Adrenal gland (tissue), 12 donors: ENCODE results near the gene CTRB1. TPM values are rescaled to one million over a fixed set of nuclear protein-coding genes. Genes with fewer than 3 reads are reported as not detected.

Source experiments
- DNase-seq, 7 donors: peaks; one replicate each; pipeline ENCODE4 v3.0.0-alpha.2; 2019 to 2020
- H3K27ac ChIP-seq, 5 donors: fragments of 200-600 bp; sonication (generic) in 4 of 5; 1 replicate in 3 of 5; 2 replicates in 2 of 5; pipeline versions ENCODE4 v1.5.1 to v1.8.0; 2016 to 2020; ENCODE audit warnings: mild to moderate bottlenecking in 1 of 5
- H3K27me3 ChIP-seq: fragments of 200-600 bp; 2 replicates; pipeline ENCODE4 v1.8.0; 2021
- H3K36me3 ChIP-seq, 2 donors: fragments of 200-600 bp; replicated peaks in 1 of 2; 1 replicate in 1 of 2; 2 replicates in 1 of 2; pipeline versions ENCODE4 v1.5.1 to v1.8.0; 2018 to 2022
- H3K4me1 ChIP-seq, 2 donors: fragments of 200-600 bp; replicated peaks in 1 of 2; 1 replicate in 1 of 2; 2 replicates in 1 of 2; pipeline versions ENCODE4 v1.5.1 to v1.8.0; 2018 to 2021
- H3K4me3 ChIP-seq, 4 donors: fragments of 200-600 bp; sonication (generic) in 3 of 4; one replicate each; pipeline ENCODE4 v1.5.1; 2016 to 2018
- H3K9me3 ChIP-seq, 3 donors: fragments of 200-600 bp; sonication (generic) in 1 of 3; replicated peaks in 1 of 3; 1 replicate in 2 of 3; 2 replicates in 1 of 3; pipeline versions ENCODE4 v1.5.1 to v1.8.0; 2016 to 2021
- POLR2A ChIP-seq, 2 donors: fragments of 450-650 bp; IDR thresholded peaks; one replicate each; pipeline ENCODE4 v1.6.1; 2017; ENCODE audit warnings: antibody characterized with exemption in 2 of 2, mild to moderate bottlenecking in 2 of 2, moderate library complexity in 1 of 2
- WGBS, 4 donors: extraction: QIAGEN DNeasy Blood & Tissue Kit in 2 of 4; methylation state at CpG; one replicate each; pipeline versions ENCODE4 v1.1.5 to v1.1.7; 2013 to 2017; 5-methylcytosine and 5-hydroxymethylcytosine counted together
- intact Hi-C, 2 donors: fragments of 100-400 bp; cut with DNase I; formaldehyde crosslinking; loops; one replicate each; pipeline versions ENCODE4 v1.14.1 to v1.15.0; 2022 to 2023
- polyA plus RNA-seq, 3 donors: library from polyadenylated mRNA; stranded (reverse); fragments of 200-250 nt in 2 of 3; fragments of 350-450 nt in 1 of 3; fragmentation: Illumina TruSeq in 1 of 3; extraction: RNeasy Lipid Tissue Mini Kit (QIAGEN cat#74804) in 1 of 3; gene quantifications; one replicate each; pipeline ENCODE4 v1.2.3, GENCODE V29; 2013 to 2014
- total RNA-seq, 9 donors: library from RNA; depleted of rRNA in 4 of 9; stranded (reverse); fragments of >200 nt in 4 of 9; fragments of 120-200 nt in 1 of 9; fragmentation: NEBNext Ultra II Directional in 1 of 9; extraction: Animal tissue kit (Norgen Biotek cat#: 25700) in 1 of 9; gene quantifications; one replicate each; pipeline versions ENCODE4 v1.1.0 to v1.2.4, GENCODE V29; 2013 to 2023
- TF ChIP-seq, protein P1 (sequence below), 6 experiments: fragments of 450-650 bp in 4 of 6; fragments of 200-600 bp in 2 of 6; sonication (generic) in 1 of 6; IDR thresholded peaks; 1 replicate in 5 of 6; 2 replicates in 1 of 6; pipeline versions ENCODE4 v1.5.1 to v1.8.0; 2016 to 2021; ENCODE audit warnings: antibody characterized with exemption in 6 of 6, mild to moderate bottlenecking in 2 of 6, moderate library complexity in 1 of 6
- donor health status: healthy with polysubstance abuse.
- donor health status: Bipolar disorder and iron deficiency.
- donor health status: DM: yes; HTN: yes; CAD: no.
- donor health status: DM: no; HTN: no; CAD: no.
- donor health status: DM: no; HTN: no; CAD: no.
- donor health status: DM: yes; HTN: yes; CAD: no.

CTRB1 gene
- total and polyA plus RNA-seq, 12 donors: 0.67 to 9.9 (median 2.0) TPM; not detected in 3

DNA sequence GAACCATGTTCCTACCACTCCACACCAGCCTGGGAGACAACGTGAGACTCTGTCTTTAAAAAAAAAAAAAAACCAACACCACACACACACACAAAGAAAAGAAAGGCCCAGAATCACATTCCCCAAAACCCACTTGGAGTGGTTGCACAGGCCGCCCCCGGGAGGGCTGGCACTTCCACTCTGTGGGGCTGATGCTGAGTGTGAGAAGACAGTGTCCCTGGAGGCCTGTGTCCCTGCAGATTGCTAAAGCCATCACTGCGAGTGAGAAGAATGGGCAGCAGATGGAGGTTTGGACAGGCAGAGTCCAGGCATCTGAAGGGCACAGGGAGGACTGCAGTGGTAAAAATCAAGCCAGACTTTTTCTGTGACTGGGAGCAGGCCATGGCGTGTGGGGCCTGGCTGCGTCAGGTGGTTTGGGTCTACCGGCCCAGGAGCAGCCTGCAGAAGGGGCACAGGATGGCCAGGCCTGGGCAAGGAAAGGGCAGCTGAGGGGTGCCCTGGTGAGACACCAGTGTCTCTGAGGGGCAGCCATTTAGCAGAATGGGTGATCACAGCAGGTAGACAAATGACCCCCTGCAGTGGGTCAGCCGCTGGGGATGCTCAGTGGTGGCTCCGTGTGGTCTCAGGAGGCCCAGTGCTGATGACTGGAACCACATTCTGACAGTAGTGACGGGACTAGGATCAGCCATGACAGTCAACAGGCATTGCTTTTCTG is 24.9 kb upstream of the CTRB1 start:
- intact Hi-C loops: loop anchor here in 1 of 2 donors (10.0 kb wide), 1 partner anchor 561 kb away; no protein-coding TSS in a partner anchor
- no peaks in the 10 kb centered on the region for H3K9me3 ChIP-seq
- 79 to 87% (median 86%) methylated on average over 6 to 10 of the region's 10 CpGs for WGBS, 4 donors
- H3K27ac ChIP-seq: no peak overlapping the region
- H3K27me3 ChIP-seq: peaks cover 8% of the 10 kb centered on the region
- H3K36me3 ChIP-seq: no peaks in the 10 kb centered on the region
- no peak overlapping the region for H3K4me3 ChIP-seq
- peak in 1 of 7 donors; percentile 18 for DNase-seq
- no peaks in the 10 kb centered on the region for H3K4me1 ChIP-seq
- no peak for TF ChIP-seq POLR2A (IDR thresholded peaks at IDR 0.05)
- TF ChIP-seq, protein P1, sequence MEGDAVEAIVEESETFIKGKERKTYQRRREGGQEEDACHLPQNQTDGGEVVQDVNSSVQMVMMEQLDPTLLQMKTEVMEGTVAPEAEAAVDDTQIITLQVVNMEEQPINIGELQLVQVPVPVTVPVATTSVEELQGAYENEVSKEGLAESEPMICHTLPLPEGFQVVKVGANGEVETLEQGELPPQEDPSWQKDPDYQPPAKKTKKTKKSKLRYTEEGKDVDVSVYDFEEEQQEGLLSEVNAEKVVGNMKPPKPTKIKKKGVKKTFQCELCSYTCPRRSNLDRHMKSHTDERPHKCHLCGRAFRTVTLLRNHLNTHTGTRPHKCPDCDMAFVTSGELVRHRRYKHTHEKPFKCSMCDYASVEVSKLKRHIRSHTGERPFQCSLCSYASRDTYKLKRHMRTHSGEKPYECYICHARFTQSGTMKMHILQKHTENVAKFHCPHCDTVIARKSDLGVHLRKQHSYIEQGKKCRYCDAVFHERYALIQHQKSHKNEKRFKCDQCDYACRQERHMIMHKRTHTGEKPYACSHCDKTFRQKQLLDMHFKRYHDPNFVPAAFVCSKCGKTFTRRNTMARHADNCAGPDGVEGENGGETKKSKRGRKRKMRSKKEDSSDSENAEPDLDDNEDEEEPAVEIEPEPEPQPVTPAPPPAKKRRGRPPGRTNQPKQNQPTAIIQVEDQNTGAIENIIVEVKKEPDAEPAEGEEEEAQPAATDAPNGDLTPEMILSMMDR (IDR thresholded peaks at IDR 0.05): no peak

- WGBS, 4 donors: 77 to 84% (median 81%) methylated on average over 14 to 24 of the region's 24 CpGs
- H3K27me3 ChIP-seq: peaks cover 8% of the 10 kb centered on the region
- DNase-seq: peak in 1 of 7 donors; percentile 39
- H3K9me3 ChIP-seq: no peaks in the 10 kb centered on the region
- TF ChIP-seq, protein P1 (IDR thresholded peaks at IDR 0.05): no peak
- no peak for TF ChIP-seq POLR2A (IDR thresholded peaks at IDR 0.05)
- H3K4me1 ChIP-seq: no peaks in the 10 kb centered on the region
- no peaks in the 10 kb centered on the region for H3K36me3 ChIP-seq
- intact Hi-C loops: loop anchor here in 1 of 2 donors (10.0 kb wide), 1 partner anchor 559 kb away; no protein-coding TSS in a partner anchor
- H3K4me3 ChIP-seq: no peak overlapping the region
- no peak overlapping the region for H3K27ac ChIP-seq
Observed at GRCh38 chr16:75195811-75196790, 22.7 kb upstream of the CTRB1 start.

DNA sequence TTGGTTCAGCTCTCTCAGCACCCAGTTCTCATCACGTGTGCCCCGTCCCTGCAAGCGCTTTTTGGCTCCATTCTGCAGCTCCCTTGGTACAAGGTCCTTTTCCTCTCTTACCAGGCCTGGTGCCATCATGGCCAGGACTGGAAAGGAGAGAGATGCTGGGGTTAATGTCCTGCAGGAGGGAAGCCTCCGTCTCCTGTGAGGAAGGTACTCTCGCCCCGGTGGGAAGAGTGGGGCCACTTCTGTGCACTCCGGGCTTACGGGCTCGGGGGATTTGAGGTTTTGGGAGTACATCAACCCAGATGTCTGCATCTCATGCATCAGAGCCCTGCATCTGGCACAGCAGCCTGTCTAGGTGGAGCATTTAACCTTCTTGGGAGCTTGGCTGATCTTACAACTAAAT is 22.0 kb upstream of the CTRB1 start:
- Histone ChIP-seq H3K27me3 (peaks cover 8% of the 10 kb centered on the region), H3K36me3 (no peaks in the 10 kb centered on the region), H3K27ac (no peak overlapping the region), H3K4me1 (no peaks in the 10 kb centered on the region), H3K4me3 (no peak overlapping the region), H3K9me3 (no peaks in the 10 kb centered on the region)
- DNase-seq: no peak
- TF ChIP-seq POLR2A (IDR thresholded peaks at IDR 0.05): no peak
- TF ChIP-seq, protein P1 (IDR thresholded peaks at IDR 0.05): no peak
- intact Hi-C loops: loop anchor here in 1 of 2 donors (10.0 kb wide), 1 partner anchor 558 kb away; no protein-coding TSS in a partner anchor
- 53 to 77% (median 70%) methylated on average over 8 to 9 of the region's 9 CpGs for WGBS, 4 donors
